Islet precursor cell (in vitro differentiated cells): ENCODE results near the gene GDPD5.

ENCODE experiments used
- DNase-seq: peaks from one replicate; pipeline ENCODE4 v3.0.0-alpha.2; 2018

GDPD5 gene

DNA sequence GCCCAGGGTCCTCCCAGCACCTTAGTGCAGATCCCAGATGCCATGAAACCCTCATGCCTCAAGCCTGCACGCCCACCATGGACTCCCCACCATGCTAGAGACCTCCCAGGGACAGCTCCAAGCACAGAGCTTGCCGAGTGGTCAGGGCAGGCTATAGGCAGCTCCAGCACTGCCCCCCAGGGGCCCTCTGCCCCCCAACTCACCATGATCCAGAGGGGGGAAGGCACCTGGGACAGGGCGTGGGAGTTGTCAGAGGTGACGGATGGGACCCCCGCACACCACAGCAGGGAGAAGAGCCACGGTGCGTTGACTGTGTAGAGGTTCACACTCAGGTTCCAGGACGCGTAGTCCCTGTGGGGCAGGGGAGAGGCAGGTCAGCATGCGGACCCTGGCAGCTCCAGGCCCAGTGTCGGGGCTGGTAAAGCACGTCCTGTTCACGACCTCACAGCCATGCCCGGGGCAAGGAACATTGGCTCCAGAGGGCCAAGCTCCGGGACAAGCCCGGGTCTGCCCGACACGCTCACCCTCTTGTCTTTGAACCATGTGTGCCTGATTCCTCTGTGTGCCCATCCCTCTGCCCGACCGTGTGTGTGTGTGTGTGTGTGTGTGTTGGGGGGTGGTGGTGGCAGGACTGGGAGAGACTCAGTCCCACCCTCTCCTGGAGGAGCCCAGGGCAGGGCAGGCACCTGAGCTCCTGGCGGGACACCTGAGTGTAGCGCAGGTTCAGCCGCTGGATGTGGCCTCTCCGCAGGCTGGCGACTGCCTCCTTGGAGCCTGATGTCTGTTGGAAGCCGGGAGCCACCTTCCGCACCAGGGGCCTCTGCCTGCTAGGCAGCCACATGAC, 84.6 kb downstream of the GDPD5 start:
- no peak for DNase-seq

DNA sequence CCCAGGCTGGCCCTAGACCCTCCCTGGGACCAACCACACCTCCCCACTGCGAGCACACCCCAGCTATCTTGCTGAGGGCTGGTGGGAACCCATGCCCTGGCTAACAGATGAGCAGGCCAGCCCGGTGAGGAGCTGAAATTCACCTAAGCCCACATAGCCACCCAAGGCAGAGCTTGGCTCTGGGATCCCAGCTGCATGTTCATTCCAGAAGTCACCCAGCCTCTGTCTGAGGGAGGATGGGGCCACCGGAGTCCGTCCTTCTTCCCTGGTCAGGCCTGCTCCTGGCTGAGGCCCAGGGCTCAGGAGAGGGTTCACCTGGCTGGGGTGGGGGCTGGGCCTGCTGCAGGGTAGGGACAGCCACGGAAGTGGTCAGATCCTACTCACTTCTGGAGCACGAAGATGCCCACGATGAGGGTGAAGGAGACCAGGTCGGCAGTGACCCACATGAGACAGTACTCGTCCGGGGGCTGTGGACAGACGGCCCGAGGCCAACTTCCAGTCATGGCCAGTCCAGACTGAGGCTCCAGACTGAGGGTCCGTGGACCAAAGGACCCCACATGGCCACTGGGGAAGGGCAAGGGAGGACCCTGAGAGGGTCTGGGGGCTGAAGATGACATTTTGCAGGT, 86.1 kb downstream of the GDPD5 start:
- DNase-seq: no peak

DNA sequence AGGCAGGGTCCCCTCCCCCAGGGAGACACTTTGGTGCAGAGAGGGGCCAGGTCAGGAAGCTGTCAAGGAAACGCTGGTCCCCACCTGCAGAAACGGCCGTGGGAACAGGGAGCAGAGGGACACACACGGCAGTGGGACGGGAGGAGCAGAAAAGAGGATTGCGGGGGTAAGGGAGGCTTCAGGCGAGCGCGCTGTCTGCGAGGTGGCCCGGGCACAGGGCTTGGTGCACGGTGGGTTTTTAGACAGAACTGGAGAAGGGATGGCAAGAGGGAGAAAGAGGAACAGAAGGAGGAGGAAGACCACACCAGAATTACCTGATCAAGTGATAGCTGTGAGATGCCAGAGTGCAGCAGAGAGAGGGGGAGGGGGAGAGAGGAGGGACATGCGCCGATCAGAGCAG, 86.7 kb downstream of the GDPD5 start:
- no peak for DNase-seq

DNA sequence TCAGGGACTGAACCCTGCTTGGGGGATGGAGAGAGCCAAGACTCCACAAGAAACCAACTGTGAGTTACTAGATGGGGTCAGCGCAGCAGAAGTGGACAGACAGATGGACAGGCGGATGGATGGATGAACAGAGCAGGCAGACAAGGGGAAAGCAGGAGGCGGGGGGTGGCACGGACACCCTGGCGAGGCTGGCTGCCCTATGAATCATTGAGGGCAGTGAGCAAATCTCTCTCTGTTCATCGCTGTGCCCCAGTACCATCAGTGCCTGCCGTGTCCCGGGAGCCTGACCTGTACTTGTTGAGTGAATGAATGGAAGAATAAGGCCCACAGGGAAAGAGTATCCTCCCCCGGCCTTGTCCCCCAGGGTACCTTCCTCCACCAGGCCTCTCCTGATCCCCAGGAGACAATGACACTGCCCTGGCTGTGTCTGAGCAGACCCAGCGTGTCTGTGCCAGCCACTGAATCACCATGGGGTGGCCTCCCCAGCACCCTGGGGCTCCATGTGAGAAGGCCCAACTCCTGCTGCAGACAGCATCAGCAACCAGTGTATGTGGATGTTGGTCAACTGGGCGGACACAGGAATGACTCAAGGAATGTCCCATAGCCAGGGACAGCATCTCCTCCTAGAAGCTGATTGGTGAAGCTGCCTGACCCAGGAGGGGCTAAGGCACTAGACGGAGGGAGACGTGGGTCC, 87.6 kb downstream of the GDPD5 start:
- DNase-seq: no peak

DNA sequence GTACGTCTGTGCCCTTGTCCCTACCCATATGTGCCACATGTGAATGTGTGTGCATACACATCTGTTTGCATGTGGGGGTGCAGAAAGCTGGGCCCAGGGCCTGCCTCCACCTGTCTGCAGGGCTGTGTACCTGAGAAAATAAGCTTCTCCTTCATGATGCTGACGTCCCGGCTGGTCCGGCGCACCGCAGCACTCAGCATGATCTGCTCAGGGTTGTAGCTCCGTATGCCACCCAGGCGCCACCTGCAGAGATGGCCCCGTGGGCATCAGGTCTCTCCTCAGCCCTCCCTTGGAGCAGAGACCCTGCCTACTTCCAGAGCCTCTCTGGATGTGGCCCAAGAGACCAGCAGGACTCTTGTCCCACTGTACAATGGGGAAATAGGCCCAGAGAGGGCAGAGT, 88.9 kb downstream of the GDPD5 start:
- DNase-seq: no peak

DNA sequence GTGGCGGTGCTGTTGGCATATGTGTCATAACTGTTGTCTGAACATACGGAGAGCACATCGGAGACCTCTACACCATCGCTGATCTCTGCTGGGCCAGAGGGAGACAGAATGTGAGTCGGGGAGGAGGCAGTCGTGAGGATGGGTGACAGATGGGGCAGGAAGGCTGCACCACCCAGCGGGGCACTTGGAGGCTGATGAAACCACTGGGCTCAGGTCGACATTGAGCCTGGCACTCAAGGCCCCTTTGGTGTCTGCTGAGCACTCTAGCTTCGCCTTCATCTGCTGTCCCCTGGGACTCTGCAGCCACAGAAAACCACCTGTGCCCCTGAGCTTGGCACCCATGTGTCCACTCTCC, 90.2 kb downstream of the GDPD5 start:
- no peak for DNase-seq

DNA sequence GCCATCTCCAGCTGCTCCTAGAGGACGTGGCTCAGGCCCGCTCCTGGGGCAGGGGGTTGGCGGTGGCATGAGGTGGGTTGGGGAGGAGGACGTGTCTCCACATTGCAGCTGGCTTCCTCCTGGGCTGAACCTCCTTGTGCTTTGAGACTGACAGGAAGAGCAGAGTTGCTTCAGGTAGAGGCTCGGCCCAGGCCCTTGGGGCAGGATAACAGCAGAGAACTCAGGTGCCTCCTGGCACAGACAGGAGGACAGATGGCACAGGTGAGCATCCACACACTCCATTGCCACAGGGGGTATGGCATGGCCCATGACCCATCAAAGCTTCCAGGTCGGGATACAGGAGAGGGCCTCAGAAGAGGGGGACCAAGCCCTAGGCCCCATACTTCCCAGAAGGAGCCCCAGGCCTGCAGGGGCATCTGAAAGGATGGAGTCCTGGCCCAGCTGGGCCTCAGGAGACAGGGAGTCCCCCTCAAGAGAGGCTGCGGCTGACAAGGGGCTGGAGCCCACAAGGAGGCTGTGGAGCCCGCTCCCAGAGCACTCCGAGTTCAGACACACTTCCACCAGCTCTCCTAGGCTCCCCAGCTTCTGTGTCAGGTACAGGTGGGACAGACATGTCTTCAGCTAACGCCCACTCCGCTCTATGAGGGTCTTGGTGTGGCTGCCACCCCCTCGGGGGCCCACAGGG, 90.7 kb downstream of the GDPD5 start:
- DNase-seq: no peak

DNA sequence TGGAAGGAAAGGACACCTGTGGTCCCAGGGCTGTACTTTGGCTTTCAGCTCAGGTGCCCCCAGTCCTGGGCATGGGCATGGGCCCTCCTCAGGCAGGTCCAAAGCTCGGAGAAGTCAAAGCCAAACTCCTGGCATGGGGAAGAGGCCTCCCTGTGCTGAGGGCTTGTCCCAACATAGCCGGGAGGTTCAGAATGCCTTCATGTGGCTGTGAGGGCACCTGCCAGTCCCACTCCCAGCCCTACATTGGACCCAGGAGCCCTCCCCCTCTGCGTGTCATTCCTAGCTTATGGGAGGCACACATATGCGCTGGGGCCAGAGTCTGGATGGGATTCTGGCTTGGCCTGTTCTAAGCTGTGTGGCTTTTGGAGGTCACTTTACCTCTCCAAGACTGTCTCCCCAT, 91.7 kb downstream of the GDPD5 start:
- no peak for DNase-seq

DNA sequence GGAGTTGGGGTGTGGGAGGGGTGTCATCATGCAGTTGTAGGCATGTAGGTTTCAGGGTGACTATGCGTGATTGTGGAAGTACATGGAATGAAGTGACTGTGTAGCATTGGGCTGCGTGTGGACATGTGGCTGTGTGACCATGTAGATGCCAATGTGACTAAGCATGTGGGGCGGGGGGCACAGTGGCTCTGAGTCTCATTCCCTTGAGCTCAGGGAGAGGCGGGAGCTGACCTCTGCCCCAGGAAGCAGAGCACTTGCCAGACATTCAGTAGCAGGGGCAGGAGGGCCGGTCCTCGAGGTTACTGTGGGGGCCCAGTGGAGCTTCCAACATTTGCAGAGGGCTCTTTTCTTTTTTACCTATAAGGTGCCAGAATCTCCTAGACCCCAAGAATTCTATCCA, 92.3 kb downstream of the GDPD5 start:
- DNase-seq: no peak

DNA sequence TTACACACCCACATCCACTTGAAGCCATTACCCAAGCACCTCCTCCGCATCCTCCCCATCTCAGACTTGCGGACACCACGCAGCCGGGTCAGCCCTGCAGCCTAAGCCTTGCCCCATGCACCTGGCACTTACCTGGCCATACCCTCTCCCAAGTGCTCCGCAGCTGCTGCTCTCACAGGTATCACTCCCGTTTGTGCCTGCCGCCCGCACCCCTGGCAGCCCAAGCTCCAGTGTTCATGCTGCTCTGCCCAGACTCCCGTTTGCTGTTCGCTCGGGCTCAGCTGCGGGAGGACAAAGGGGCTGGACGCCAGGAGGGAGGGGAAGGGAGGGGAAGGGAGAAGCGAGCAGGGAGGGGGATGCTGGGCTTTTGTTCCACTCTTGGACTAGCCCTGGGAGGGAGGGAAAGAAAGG, 92.8 kb downstream of the GDPD5 start, which contains the start of gene KLHL35:
KLHL35 (minus strand) TSS at position 293 of the 411 bp plus-strand sequence. CDS start 2,574 bp downstream, outside the sequence.
- DNase-seq: no peak

DNA sequence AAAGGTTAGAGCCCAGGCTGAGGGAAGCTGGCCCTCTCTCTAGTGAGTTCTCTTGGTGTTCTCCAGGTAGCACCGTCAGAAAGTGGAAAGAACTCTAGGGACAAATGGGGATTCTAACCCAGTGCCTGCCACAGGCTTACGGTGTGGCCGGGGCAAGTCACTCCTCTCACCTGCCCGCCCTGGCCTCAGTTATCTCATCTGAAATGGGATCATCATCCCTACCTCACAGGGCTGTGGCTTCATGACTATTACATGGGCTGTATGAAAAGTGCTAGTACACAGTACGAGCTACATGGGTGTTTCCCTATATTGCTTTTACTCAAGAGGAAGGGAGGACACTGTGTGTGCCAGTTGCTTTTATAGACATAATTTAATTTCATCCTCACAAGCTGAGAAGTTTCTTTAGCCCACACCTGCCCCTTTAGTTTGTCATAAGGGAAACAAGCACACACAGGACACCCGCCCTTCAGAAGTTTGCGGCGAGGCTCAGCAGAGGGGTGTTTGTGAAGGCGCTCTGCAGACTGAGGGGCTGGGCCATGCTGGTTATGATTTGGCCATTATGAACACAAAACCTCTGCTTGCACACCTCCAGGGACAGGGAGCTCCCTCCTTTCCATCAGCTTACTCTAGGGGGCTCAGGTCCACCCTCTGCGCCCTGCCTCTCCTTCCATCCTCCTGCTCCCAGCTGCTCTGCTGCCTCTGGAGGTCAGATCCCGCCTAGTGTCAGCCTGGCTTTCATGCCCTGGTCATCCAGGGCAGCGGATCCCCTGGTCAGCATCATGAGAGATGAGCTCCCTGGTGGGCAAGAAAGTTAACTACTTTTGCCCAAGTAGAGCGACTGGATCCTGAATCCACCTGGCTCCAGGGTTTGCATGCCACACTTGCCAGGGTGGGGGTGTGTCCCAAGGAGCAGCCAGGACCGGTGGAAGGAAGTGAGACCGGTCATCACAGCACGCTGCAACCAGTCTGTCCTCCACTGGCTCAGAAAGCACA, 93.9 kb downstream of the GDPD5 start:
- no peak for DNase-seq

DNA sequence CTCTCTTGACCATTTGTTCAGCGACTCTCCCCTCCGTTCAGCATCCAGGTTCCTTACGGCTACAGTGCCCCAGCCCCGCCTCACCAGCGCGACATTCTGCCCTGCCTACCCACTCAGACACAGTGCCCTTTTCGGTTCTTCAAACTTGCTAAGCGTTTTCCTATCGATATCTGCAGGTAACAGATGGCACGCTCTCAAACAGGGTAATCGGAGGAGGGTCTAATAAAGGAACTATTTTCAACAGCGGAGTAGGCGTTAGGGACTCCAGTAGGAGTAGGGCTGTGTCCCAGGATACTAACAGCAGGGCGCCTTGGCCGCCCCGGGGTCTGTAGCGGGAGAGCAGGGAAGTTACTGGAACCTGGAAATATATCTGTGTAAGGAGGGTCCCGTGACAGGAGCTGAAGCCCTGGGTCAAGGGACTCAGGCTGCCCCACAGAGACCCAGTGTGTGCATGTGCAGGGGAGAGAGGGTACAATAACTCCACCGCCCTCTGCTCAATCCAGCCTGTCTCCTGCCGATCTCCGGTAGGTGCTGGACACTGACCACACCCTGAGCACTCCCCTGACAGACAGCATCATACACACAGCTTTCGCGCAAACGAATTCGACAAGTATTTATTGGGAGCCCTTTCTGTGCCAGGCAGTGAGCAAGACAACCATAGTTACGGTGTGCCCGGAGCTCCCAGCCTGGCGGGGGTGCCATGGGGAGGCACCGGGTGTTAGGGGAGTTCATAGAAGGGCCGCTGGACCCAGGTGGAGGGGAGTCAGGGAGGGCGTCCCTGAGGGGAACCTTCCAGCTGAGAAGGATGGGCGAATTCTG, 94.8 kb downstream of the GDPD5 start:
- no peak for DNase-seq

DNA sequence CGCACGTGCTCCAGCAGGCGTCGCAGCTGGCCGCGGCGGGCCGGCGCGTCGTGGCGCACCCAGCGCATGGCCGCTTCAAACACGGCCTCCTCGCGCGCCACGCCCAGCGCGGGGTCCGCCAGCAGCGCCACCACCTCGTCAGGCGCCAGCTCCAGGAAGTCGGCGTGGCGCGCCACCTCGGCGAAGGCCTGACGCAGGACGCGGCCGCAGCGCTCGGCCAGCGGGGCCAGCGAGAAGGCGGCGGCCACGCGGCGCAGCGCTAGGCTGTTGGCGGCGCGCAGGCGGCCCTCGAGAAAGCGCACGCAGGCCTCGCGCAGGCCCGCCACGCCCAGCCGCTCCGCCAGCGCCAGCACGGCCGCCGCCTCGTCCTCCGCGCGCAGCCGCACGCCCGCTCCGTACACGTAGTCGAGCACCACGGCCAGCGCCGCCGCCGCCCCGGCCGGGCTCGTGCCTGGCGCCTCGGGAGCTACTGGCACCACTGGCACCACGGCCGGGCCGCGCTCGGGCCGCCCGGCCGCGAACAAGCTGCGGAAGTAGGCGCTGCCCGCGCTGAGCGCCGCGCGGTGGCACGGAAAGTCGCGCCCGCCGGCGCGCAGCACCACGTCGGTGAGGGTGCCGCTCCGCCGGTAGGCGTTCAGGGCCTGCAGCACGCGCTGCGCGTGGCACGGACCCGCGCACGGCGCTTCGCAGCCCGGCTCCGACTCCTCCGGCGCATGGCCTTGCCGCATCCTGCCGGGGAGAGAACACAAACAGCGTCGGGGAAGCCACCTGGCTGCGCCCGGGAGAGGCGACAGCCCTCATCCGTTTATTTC, 95.6 kb downstream of the GDPD5 start:
- peak; percentile 80 for DNase-seq

DNA sequence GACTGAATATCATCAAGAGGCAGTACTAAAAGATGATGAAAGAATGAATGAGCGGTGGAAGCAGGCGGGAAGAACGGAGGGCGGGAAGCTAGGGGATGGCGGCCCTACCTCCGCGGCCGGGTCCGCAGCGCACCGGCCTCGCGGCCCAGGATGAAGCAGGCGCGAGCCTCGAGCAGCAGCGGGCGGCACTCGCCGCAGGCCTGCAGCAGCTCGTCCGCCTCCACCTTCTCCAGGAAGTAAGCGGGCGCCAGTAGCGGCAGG, 96.2 kb downstream of the GDPD5 start:
- DNase-seq: no peak

DNA sequence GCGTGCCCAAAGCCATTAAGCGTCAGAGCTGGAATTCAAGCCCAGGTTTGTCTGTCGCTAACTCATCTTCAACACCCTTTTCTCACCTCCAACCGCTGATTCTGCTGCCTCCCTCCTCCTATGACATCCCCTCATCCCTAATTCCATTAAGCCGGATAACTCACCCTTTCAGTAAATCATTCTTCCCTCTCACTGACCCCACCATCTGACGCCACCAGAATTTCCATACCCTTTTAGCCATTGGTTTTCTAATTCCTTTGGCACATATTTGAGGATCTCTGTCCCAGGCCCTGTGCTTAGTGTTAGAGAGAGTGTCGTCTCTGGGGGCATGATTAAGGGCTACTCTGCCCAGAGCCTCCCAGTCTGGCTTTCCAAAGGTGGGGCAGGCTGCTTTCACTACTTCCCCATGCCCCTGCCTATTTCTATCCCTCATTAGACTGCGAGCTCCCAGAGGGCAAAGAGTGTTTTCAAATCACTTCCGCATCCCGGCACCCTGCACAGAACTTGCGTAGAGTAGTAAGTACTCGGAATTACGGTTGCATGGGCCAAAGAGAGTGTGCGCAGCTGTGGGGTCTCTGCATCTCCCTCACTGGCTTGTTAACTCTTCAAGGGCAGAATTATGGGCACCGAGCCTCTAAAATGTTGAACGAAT, 96.6 kb downstream of the GDPD5 start:
- no peak for DNase-seq

DNA sequence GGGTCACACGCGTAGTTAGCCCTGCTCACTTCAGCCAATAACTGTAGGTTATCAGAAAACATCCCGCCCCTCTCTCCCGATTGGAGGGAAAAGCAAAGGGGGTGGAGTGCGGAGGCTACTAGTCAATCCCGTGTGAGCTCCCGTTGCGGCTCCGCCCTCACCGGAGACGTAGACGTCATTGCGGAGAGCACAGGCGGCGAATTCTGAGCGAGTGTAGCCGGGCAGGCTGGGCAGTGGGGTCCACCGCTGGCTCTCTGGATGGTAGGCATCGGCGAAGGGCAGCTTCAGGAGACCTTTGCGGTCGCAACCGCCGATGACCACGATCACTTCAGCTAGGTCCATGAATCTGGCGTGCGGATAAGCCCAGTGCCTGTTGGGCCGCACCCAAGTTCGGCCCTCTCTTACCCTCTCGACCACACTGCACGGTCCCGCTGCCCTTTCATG, 97.4 kb downstream of the GDPD5 start:
- no peak for DNase-seq

DNA sequence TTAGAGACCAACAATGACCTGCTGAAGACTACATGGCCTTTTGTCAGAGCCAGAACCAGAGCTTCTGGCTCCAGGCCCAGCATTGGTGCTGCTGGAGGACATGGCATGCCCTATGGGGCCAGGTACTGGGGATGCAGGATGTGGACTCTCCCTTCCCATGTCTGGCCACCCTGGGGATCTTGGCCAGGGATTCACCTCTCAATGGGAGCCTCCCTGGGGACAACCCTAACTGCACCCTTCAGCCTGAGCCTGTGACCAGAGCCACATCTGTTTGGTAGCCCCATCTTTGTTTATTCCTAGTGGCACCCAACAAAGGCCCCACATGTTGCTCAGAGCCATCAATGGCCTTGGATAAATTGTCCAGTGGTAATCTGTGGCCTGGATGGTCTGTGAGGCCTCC, 98.6 kb downstream of the GDPD5 start:
- no peak for DNase-seq

DNA sequence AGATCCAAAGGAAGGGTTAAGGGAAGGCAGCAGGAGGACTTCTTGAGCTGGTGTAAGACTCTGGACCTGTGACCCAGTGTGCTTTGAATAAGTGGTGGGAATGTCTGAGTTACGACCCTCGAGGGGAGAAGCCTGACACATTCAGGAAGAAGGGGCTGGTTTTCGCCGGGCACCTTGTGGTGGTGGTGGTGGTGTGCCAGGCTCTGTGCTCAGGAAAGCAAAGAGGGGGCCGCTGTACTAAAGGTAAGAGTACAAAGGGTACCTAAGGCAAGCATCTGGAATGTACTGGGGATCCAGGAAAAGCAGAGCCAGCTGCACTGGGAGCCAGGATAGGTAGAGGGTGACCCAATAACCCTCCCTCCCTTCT, 99.0 kb downstream of the GDPD5 start:
- DNase-seq: no peak

DNA sequence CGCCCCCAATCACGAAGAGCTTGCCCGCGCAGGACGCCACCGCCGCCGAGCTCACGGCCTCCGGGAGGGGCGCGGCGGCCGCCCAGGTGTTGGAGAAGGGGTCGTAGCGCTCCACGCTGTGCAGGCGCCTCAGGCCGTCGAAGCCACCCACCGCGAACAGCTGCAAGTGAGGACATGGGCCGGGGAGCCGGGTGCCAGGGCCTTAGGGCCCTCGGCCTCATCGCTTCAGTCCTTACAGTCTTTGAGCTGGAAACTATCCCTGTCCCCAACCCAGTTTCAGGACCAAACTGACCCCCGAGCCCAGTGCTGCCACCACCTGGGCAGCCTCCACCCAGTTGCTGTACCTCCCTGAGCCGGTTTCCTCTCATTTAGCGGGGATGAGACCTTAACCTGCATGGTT, 100.3 kb downstream of the GDPD5 start:
- peak; percentile 85 for DNase-seq

DNA sequence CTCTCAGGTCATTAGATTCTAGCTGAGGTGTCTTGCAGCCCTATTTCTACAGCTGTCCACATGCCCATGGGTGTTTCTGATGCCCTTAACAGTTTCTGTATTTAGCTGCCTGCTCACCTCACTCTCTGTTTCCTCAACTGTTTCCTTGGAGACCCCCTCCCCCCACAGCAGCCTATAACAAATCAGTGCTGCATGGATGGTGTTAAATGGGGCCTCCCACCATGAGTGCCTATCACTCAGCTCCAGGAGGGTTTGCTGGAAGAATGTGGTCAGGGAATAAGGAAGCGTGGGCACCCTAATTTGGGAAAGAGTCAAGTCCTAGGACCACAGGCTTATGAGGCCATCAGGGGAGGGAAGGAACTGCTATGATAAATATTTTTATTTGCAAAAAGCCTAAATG, 101.3 kb downstream of the GDPD5 start:
- DNase-seq: no peak
